ENCODE data around the gene ATP6V0C. TPM values are rescaled to one million over a fixed set of nuclear protein-coding genes. Genes with fewer than 3 reads are reported as not detected.

ATP6V0C gene
- total and polyA plus RNA-seq, 9 donors = 34.8 to 143 (median 119) TPM

GRCh38 chr16:2497116-2497630 is 16.6 kb upstream of the ATP6V0C start:
- H3K4me3 ChIP-seq = no peak overlapping the region
- no peak for DNase-seq
- intact Hi-C loops (cut with DNase I) = no loop called here
- 58 to 67% (median 66%) methylated on average over 21 of the region's 21 CpGs for WGBS, 3 donors
- H3K4me1 ChIP-seq (ENCODE audit: insufficient read depth) = peaks cover 5% of the 10 kb centered on the region
- no peaks in the 10 kb centered on the region for H3K36me3 ChIP-seq
- no peaks in the 10 kb centered on the region for H3K9me3 ChIP-seq
- TF ChIP-seq CTCF (IDR thresholded peaks at IDR 0.05) (no peak), POLR2A (IDR thresholded peaks at IDR 0.05) (no peak), EP300 (IDR thresholded peaks at IDR 0.05) (no peak)
- no peak overlapping the region for H3K27ac ChIP-seq
- H3K27me3 ChIP-seq = no peaks in the 10 kb centered on the region

- Histone ChIP-seq H3K36me3 (no peaks in the 10 kb centered on the region), H3K4me1 (ENCODE audit: insufficient read depth) (peaks cover 5% of the 10 kb centered on the region), H3K4me3 (no peak overlapping the region), H3K27me3 (no peaks in the 10 kb centered on the region), H3K27ac (no peak overlapping the region), H3K9me3 (no peaks in the 10 kb centered on the region)
- WGBS, 3 donors = 81 to 85% (median 85%) methylated on average over 26 of the region's 26 CpGs
- no peak for DNase-seq
- TF ChIP-seq EP300 (IDR thresholded peaks at IDR 0.05) (no peak), CTCF (IDR thresholded peaks at IDR 0.05) (no peak), POLR2A (IDR thresholded peaks at IDR 0.05) (no peak)
- intact Hi-C loops (cut with DNase I) = no loop called here
These were observed 15.9 kb upstream of the ATP6V0C start for GRCh38 chr16:2497695-2498484.

GRCh38 chr16:2498531-2499253 is 15.1 kb upstream of the ATP6V0C start:
- no peak overlapping the region for H3K4me3 ChIP-seq
- no peak for TF ChIP-seq EP300 (IDR thresholded peaks at IDR 0.05)
- no peak for TF ChIP-seq POLR2A (IDR thresholded peaks at IDR 0.05)
- TF ChIP-seq CTCF (IDR thresholded peaks at IDR 0.05) = no peak
- 81 to 86% (median 81%) methylated on average over 14 to 15 of the region's 15 CpGs for WGBS, 3 donors
- H3K9me3 ChIP-seq = no peaks in the 10 kb centered on the region
- DNase-seq = no peak
- no peaks in the 10 kb centered on the region for H3K36me3 ChIP-seq
- intact Hi-C loops (cut with DNase I) = no loop called here
- no peaks in the 10 kb centered on the region for H3K27me3 ChIP-seq
- H3K4me1 ChIP-seq (ENCODE audit: insufficient read depth) = peaks cover 5% of the 10 kb centered on the region
- H3K27ac ChIP-seq = no peak overlapping the region

- TF ChIP-seq POLR2A (IDR thresholded peaks at IDR 0.05) (no peak), EP300 (IDR thresholded peaks at IDR 0.05) (no peak), CTCF (IDR thresholded peaks at IDR 0.05) (no peak)
These were observed 14.3 kb upstream of the ATP6V0C start for GRCh38 chr16:2499454-2499853.

More at GRCh38 chr16:2499454-2499853, 14.3 kb upstream of the ATP6V0C start:
- H3K9me3 ChIP-seq = no peaks in the 10 kb centered on the region
- no peaks in the 10 kb centered on the region for H3K27me3 ChIP-seq
- H3K4me1 ChIP-seq (ENCODE audit: insufficient read depth) = peaks cover 5% of the 10 kb centered on the region
- H3K27ac ChIP-seq = no peak overlapping the region
- H3K36me3 ChIP-seq = no peaks in the 10 kb centered on the region
- intact Hi-C loops (cut with DNase I) = no loop called here
- H3K4me3 ChIP-seq = no peak overlapping the region
- 88 to 93% (median 93%) methylated on average over 5 to 6 of the region's 6 CpGs for WGBS, 3 donors
- no peak for DNase-seq

Measured in ovary (tissue), 9 donors.